Upper lobe of right lung (tissue), 1 donor: ENCODE results near the gene RAPH1. TPM values are rescaled to one million over a fixed set of nuclear protein-coding genes. Genes with fewer than 3 reads are reported as not detected.

Experiments used
- ATAC-seq: fragments of 200-7000 bp; cut with Tn5 transposase; one replicate; pipeline ENCODE4 v1.9.1; 2020; ENCODE audit warnings: mild to moderate bottlenecking, moderate library complexity
- DNase-seq: peaks from one replicate; pipeline ENCODE4 v3.0.0-alpha.2; 2020
- H3K27ac ChIP-seq: fragments of 200-600 bp; one replicate; pipeline ENCODE4 v1.8.0; 2022
- H3K27me3 ChIP-seq: fragments of 200-600 bp; one replicate; pipeline ENCODE4 v1.8.0; 2022; ENCODE audit warnings: mild to moderate bottlenecking
- H3K36me3 ChIP-seq: fragments of 200-600 bp; one replicate; pipeline ENCODE4 v1.8.0; 2022
- H3K4me1 ChIP-seq: fragments of 200-600 bp; one replicate; pipeline ENCODE4 v1.8.0; 2022
- H3K4me3 ChIP-seq: fragments of 200-600 bp; one replicate; pipeline ENCODE4 v1.8.0; 2022; ENCODE audit warnings: mild to moderate bottlenecking
- H3K9me3 ChIP-seq: fragments of 200-600 bp; one replicate; pipeline ENCODE4 v1.8.0; 2022
- CTCF ChIP-seq: fragments of 200-600 bp; IDR thresholded peaks from one replicate; pipeline ENCODE4 v1.8.0; 2022; ENCODE audit warnings: antibody characterized with exemption
- intact Hi-C: fragments of 100-400 bp; cut with DNase I; formaldehyde crosslinking; loops from one replicate; pipeline ENCODE4 v1.11.0; 2022
- total RNA-seq: library from RNA; stranded (reverse); fragmentation: NEBNext Ultra II Directional; extraction: Animal tissue kit (Norgen Biotek cat#: 25700); gene quantifications from one replicate; pipeline ENCODE4 v1.2.1, GENCODE V29; 2021
- donor health status: DM: no; HTN: yes; CAD: no; lungs with severe emphysema.

Gene RAPH1
- total RNA-seq, 1 donor from 2014 or later: 93.4 TPM

GRCh38 chr2:203582468-203582867 is 47.4 kb upstream of the RAPH1 start:
- ATAC-seq (peak; percentile 20), DNase-seq (no peak)
- H3K27ac ChIP-seq: no peak overlapping the region
- no peak for TF ChIP-seq CTCF
- H3K36me3 ChIP-seq: no peaks in the 10 kb centered on the region
- H3K4me1 ChIP-seq: peaks cover 19% of the 10 kb centered on the region
- H3K9me3 ChIP-seq: no peaks in the 10 kb centered on the region
- H3K27me3 ChIP-seq: no peaks in the 10 kb centered on the region
- no peak overlapping the region for H3K4me3 ChIP-seq
- intact Hi-C loops: no loop called here

GRCh38 chr2:203580844-203581243 is 45.7 kb upstream of the RAPH1 start:
- no peaks in the 10 kb centered on the region for H3K9me3 ChIP-seq
- H3K36me3 ChIP-seq: no peaks in the 10 kb centered on the region
- no peak for ATAC-seq
- H3K27ac ChIP-seq: peak overlapping the region; percentile 21
- intact Hi-C loops: no loop called here
- no peak overlapping the region for H3K4me3 ChIP-seq
- no peaks in the 10 kb centered on the region for H3K27me3 ChIP-seq
- H3K4me1 ChIP-seq: peaks cover 19% of the 10 kb centered on the region
- no peak for TF ChIP-seq CTCF
- DNase-seq: no peak

GRCh38 chr2:203579730-203580129 is 44.6 kb upstream of the RAPH1 start:
- peaks cover 19% of the 10 kb centered on the region for H3K4me1 ChIP-seq
- intact Hi-C loops: no loop called here
- DNase-seq: no peak
- H3K4me3 ChIP-seq: no peak overlapping the region
- H3K27ac ChIP-seq: peak overlapping the region; percentile 71
- no peak for ATAC-seq
- H3K36me3 ChIP-seq: no peaks in the 10 kb centered on the region
- no peaks in the 10 kb centered on the region for H3K9me3 ChIP-seq
- no peaks in the 10 kb centered on the region for H3K27me3 ChIP-seq
- TF ChIP-seq CTCF: no peak

- no peak for TF ChIP-seq CTCF
- H3K4me3 ChIP-seq: no peak overlapping the region
- peaks cover 19% of the 10 kb centered on the region for H3K4me1 ChIP-seq
- ATAC-seq: peak; percentile 96
- no peaks in the 10 kb centered on the region for H3K36me3 ChIP-seq
- H3K27me3 ChIP-seq: no peaks in the 10 kb centered on the region
- intact Hi-C loops: no loop called here
- no peaks in the 10 kb centered on the region for H3K9me3 ChIP-seq
- H3K27ac ChIP-seq: peak overlapping the region; percentile 71
- DNase-seq: no peak
Observed at GRCh38 chr2:203578759-203579643, 43.9 kb upstream of the RAPH1 start.

- no peaks in the 10 kb centered on the region for H3K9me3 ChIP-seq
- H3K36me3 ChIP-seq: no peaks in the 10 kb centered on the region
- no peaks in the 10 kb centered on the region for H3K27me3 ChIP-seq
- DNase-seq (no peak), ATAC-seq (no peak)
- TF ChIP-seq CTCF: no peak
- intact Hi-C loops: no loop called here
- no peaks in the 10 kb centered on the region for H3K4me1 ChIP-seq
- no peak overlapping the region for H3K27ac ChIP-seq
- no peak overlapping the region for H3K4me3 ChIP-seq
Observed at GRCh38 chr2:203574824-203575223, 39.7 kb upstream of the RAPH1 start.
